Panc1 (cell line): ENCODE measurements around the gene JOSD2. TPM values are rescaled to one million over a fixed set of nuclear protein-coding genes. Genes with fewer than 3 reads are reported as not detected.

Experiments used
- ATAC-seq: fragments of 200-7000 bp; cut with Tn5 transposase; 2 replicates; pipeline ENCODE4 v1.9.1; 2020; ENCODE audit warnings: mild to moderate bottlenecking, moderate library complexity
- BruUV-seq: library from RNA; stranded (reverse); fragments of 400-500 nt; replicated peaks from 2 replicates; lab custom pipeline; 2021; lab: Mats Ljungman, UMichigan
- CTCF ChIA-PET: fragments of 300-600 bp; sonication (Branson Sonifier 250); formaldehyde crosslinking; loops from one replicate; lab custom pipeline; 2022; ENCODE audit warnings: antibody characterized with exemption; lab: Charles Lee
- POLR2A ChIA-PET: fragments of 300-600 bp; sonication (Branson Sonifier 250); formaldehyde crosslinking; loops from one replicate; lab custom pipeline; 2022; ENCODE audit warnings: antibody characterized with exemption; lab: Charles Lee
- DNase-seq: peaks from one replicate; pipeline ENCODE4 v3.0.0-alpha.2; 2010; ENCODE audit warnings: low read depth, low spot score
- H3K27ac ChIP-seq: 2 replicates; pipeline ENCODE4 v1.5.1; 2011; ENCODE audit warnings: mild to moderate bottlenecking, low read length, inconsistent platforms
- H3K27me3 ChIP-seq: fragments of 200-500 bp; sonication (Bioruptor generic); 2 replicates; pipeline ENCODE4 v1.6.0; 2014; ENCODE audit warnings: low read length, inconsistent platforms; ENCODE audit not compliant: control insufficient read depth, insufficient read depth
- H3K36me3 ChIP-seq: fragments of 200-500 bp; sonication (Bioruptor generic); 2 replicates; pipeline ENCODE4 v1.5.1; 2014; ENCODE audit warnings: inconsistent platforms, mild to moderate bottlenecking, low read length, moderate library complexity; ENCODE audit not compliant: control insufficient read depth, insufficient read depth
- H3K4me1 ChIP-seq: 2 replicates; pipeline ENCODE4 v1.5.1; 2011; ENCODE audit warnings: inconsistent platforms, mild to moderate bottlenecking, low read length, moderate library complexity; ENCODE audit not compliant: control insufficient read depth, insufficient read depth
- H3K4me3 ChIP-seq, 2 experiments: 2 replicates each; pipeline ENCODE4 v1.5.1; 2011 to 2012; ENCODE audit warnings: low read depth in 2 of 2, low read length in 2 of 2, mild to moderate bottlenecking in 2 of 2, inconsistent platforms in 1 of 2, moderate library complexity in 1 of 2
- H3K9me3 ChIP-seq: fragments of 200-500 bp; sonication (Bioruptor generic); 2 replicates; pipeline ENCODE4 v1.5.1; 2014; ENCODE audit warnings: low read depth, mild to moderate bottlenecking, inconsistent platforms, low read length, moderate library complexity; ENCODE audit not compliant: control insufficient read depth, insufficient read depth
- POLR2AphosphoS5 ChIP-seq: IDR thresholded peaks from 2 replicates; pipeline ENCODE4 v1.6.1; 2012; ENCODE audit warnings: mild to moderate bottlenecking, low read depth, low read length, moderate library complexity
- SIN3A ChIP-seq: IDR thresholded peaks from 2 replicates; pipeline ENCODE4 v1.6.1; 2012; ENCODE audit warnings: low read depth, mild to moderate bottlenecking, low read length, moderate library complexity, borderline replicate concordance; ENCODE audit not compliant: insufficient read depth
- TCF7L2 ChIP-seq: IDR thresholded peaks from 2 replicates; pipeline ENCODE4 v1.6.1; 2011; ENCODE audit warnings: mild to moderate bottlenecking, low read depth, low read length, inconsistent platforms
- in situ Hi-C: cut with HindIII; loops from 2 replicates; pipeline ENCODE4 v1.10.0; 2016; ENCODE audit warnings: low sequenced_read_pairs, low pct_unique_long_range_greater_than_20kb
- intact Hi-C: fragments of 100-400 bp; cut with micrococcal nuclease; formaldehyde crosslinking; loops from one replicate; pipeline ENCODE4 v1.10.0; 2022; ENCODE audit not compliant: unreplicated experiment
- total RNA-seq: library from RNA; stranded (reverse); gene quantifications from one replicate; pipeline ENCODE4 v1.2.1, GENCODE V29; 2021; ENCODE audit not compliant: unreplicated experiment
- TF ChIP-seq, protein P1 (sequence below): fragments of 450-650 bp; IDR thresholded peaks from 2 replicates; pipeline ENCODE4 v1.5.1; 2017; ENCODE audit warnings: mild to moderate bottlenecking
- TF ChIP-seq, protein P2 (sequence below), 2 experiments: IDR thresholded peaks; 2 replicates each; pipeline ENCODE4 v1.6.1; 2011 to 2012; ENCODE audit warnings: low read depth in 2 of 2, control low read depth in 1 of 2, low read length in 1 of 2, mild to moderate bottlenecking in 1 of 2, moderate library complexity in 1 of 2; ENCODE audit not compliant: insufficient read depth in 1 of 2

Gene JOSD2
- total RNA-seq, 1 experiment from 2014 or later, result 51.8 TPM

DNA sequence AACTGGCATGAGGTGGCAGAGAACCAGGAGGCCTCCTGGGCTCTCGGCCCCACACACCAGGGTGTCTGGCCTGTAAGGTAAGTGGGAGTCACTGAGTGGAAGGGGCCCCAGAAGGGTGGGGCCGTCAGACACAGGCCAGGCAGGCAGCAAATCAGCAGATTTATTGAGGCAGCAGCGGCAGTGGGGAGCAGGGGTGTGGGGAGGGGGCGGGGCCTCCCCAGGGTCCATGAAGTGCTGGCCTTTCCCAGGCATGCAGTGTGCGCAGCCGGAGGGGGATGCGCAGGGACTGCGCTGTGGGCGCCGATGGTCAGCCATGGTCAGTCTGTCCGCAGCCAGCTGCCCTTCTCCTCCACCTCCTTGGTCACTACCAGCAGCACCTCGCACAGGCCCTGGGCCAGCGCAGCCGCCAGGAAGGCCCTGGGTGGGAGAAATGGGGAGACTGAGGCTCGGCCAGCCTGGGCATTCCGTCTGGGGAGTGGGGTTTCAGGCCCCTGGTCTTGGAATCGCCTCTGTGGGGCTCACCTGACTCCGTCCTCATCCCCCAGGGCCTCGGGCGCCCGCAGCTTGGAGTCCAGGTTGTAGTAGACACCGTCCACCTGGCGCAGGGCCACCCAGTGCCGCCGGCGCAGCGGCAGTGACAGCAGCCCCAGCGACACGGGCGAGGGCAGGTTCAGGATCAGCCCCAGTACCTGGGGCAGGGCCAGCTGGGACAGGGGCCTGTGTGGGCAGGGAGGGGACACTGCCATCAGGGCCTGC lies 5.0 kb downstream of the JOSD2 start:
- ChIA-PET CTCF (no interaction called here), POLR2A (no interaction called here)
- H3K4me3 ChIP-seq, result no peak overlapping the region
- in situ Hi-C loops, result no loop called here
- ATAC-seq (no peak), DNase-seq (no peak)
- no peaks in the 10 kb centered on the region; the same call in 1 of the 2 replicates for H3K36me3 ChIP-seq
- no peaks in the 10 kb centered on the region for H3K9me3 ChIP-seq
- BruUV-seq, result no TSS peak
- intact Hi-C loops, result no loop called here
- no peaks in the 10 kb centered on the region for H3K27me3 ChIP-seq
- no peak for TF ChIP-seq POLR2AphosphoS5
- TF ChIP-seq, protein P1, sequence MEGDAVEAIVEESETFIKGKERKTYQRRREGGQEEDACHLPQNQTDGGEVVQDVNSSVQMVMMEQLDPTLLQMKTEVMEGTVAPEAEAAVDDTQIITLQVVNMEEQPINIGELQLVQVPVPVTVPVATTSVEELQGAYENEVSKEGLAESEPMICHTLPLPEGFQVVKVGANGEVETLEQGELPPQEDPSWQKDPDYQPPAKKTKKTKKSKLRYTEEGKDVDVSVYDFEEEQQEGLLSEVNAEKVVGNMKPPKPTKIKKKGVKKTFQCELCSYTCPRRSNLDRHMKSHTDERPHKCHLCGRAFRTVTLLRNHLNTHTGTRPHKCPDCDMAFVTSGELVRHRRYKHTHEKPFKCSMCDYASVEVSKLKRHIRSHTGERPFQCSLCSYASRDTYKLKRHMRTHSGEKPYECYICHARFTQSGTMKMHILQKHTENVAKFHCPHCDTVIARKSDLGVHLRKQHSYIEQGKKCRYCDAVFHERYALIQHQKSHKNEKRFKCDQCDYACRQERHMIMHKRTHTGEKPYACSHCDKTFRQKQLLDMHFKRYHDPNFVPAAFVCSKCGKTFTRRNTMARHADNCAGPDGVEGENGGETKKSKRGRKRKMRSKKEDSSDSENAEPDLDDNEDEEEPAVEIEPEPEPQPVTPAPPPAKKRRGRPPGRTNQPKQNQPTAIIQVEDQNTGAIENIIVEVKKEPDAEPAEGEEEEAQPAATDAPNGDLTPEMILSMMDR, result no peak
- no peak for TF ChIP-seq TCF7L2
- no peak for TF ChIP-seq SIN3A
- TF ChIP-seq, protein P2, sequence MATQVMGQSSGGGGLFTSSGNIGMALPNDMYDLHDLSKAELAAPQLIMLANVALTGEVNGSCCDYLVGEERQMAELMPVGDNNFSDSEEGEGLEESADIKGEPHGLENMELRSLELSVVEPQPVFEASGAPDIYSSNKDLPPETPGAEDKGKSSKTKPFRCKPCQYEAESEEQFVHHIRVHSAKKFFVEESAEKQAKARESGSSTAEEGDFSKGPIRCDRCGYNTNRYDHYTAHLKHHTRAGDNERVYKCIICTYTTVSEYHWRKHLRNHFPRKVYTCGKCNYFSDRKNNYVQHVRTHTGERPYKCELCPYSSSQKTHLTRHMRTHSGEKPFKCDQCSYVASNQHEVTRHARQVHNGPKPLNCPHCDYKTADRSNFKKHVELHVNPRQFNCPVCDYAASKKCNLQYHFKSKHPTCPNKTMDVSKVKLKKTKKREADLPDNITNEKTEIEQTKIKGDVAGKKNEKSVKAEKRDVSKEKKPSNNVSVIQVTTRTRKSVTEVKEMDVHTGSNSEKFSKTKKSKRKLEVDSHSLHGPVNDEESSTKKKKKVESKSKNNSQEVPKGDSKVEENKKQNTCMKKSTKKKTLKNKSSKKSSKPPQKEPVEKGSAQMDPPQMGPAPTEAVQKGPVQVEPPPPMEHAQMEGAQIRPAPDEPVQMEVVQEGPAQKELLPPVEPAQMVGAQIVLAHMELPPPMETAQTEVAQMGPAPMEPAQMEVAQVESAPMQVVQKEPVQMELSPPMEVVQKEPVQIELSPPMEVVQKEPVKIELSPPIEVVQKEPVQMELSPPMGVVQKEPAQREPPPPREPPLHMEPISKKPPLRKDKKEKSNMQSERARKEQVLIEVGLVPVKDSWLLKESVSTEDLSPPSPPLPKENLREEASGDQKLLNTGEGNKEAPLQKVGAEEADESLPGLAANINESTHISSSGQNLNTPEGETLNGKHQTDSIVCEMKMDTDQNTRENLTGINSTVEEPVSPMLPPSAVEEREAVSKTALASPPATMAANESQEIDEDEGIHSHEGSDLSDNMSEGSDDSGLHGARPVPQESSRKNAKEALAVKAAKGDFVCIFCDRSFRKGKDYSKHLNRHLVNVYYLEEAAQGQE (IDR thresholded peaks at IDR 0.05; ENCODE audit: insufficient read depth in 1 of 2, low read depth in 2 of 2, low read length in 1 of 2), result no peak
- peaks cover 3% of the 10 kb centered on the region for H3K4me1 ChIP-seq
- no peak overlapping the region for H3K27ac ChIP-seq

DNA sequence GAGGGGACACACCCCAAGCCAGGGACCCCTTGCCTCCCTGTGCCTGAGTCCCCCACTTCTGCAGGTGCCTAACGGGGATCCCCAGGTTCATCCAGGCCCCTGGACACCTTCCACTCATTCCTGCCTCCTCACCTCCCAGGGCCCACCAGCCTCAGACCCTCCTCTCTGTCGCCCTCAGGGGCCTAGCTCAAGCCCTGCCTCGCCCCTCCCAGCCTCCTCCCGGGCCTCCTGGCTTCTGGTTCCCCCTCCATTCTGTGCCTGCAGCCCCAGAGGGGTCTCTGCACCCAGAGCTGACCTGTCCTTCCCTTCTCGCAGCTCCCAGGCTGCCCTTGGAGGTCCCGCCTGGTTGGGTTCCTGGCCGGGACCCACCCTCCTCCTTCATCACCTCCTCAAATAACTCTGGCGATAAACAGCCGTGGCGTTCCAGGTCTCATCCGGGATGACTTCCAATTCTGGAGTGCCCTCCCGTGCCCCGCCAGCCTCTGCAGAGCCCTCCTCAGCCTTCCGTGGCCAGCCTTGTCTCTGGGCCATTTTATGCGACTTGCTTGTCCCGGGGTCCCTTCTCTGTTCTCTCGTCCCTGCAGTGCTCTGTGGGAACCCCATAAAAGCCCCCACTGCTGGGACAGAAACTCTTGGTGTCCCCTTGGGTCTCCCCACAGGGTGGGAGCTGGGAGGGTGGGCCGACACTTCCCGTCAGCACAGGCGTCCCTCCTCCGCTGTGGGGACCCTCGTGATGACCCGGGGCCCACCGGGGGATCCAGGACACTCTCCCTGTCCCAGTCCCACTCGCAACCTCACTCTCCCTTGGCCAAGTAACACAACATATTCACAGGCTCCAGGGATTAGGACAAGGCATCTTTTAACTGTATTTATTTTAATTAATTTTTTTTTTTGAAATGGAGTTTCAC lies 9.2 kb downstream of the JOSD2 start:
- ATAC-seq, result no peak

More for the DNA sequence above, 9.2 kb downstream of the JOSD2 start:
- ChIA-PET CTCF (no interaction called here), POLR2A (no interaction called here)
- no peak for DNase-seq
- intact Hi-C loops, result no loop called here
- H3K9me3 ChIP-seq, result no peaks in the 10 kb centered on the region
- peaks cover 6% of the 10 kb centered on the region for H3K4me1 ChIP-seq
- no peak overlapping the region for H3K27ac ChIP-seq
- no peaks in the 10 kb centered on the region for H3K36me3 ChIP-seq
- no peak overlapping the region for H3K4me3 ChIP-seq
- no TSS peak for BruUV-seq
- in situ Hi-C loops, result no loop called here
- TF ChIP-seq, protein P2 (IDR thresholded peaks at IDR 0.05; ENCODE audit: insufficient read depth in 1 of 2, low read depth in 2 of 2, low read length in 1 of 2), result no peak
- TF ChIP-seq TCF7L2, result no peak
- TF ChIP-seq, protein P1, result no peak
- no peak for TF ChIP-seq POLR2AphosphoS5
- TF ChIP-seq SIN3A, result no peak
- no peaks in the 10 kb centered on the region for H3K27me3 ChIP-seq
